Measurements from ENCODE around the gene LGR5. TPM values are rescaled to one million over a fixed set of nuclear protein-coding genes. Genes with fewer than 3 reads are reported as not detected.
A peak's percentile ranks its signal among the peaks of the same experiment; 100 is the strongest.

Gene LGR5
- total RNA-seq, 1 experiment from 2014 or later = not detected

GRCh38 chr12:71439362-71439612, 311 bp upstream of the LGR5 start:
- DNase-seq (ENCODE audit: low read depth) = no peak

GRCh38 chr12:71440345-71440762, 756 bp downstream of the LGR5 start:
- DNase-seq (ENCODE audit: low read depth) = no peak

DNA sequence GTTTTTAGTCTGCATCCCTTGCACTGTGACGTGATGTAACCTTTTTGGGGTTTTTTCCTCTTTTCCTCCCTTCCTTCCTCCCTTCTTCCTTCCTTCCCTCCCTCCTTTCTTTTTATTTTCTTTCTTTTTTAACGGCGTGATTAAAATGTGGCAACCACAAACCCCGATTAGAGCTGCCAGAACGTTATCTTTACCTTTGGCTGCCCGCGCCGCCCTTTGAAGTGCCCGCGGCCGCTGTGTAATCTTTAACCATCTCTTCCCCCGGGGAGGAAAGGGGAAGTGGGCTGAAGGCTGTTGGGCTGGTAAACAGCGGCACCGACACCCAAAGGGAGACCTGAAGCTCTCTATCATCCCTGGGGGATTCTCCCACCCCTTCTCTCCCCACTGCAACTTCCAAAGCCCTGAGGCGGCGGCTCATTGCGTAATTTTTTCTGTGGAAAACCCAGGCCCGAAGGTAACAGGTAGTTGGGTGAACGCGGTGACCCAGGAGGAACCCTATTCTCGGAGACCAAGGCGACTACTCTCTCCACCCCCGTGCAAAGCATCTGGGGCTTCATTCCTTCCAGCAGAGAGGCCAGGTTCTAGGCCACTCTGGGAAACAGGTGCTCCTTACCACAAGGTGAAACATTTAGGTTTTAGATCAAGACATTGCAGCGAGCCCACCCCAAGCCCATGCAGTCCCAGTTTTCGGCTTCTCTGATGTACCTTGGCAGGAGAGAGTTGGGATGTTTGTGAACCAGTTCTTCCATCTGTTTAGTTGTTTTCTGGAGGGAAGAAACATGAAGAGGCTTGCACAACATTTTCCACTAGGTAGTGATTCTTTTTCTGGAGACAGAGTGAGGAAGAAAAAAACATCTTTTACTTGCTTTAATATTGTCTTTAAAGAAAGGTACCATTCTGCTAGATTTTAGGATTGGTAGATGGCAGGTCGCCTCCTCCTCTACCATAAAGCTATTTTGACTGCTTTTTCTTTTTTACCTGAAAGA, 1.5 kb downstream of the LGR5 start:
- no peak for DNase-seq (ENCODE audit: low read depth)

DNA sequence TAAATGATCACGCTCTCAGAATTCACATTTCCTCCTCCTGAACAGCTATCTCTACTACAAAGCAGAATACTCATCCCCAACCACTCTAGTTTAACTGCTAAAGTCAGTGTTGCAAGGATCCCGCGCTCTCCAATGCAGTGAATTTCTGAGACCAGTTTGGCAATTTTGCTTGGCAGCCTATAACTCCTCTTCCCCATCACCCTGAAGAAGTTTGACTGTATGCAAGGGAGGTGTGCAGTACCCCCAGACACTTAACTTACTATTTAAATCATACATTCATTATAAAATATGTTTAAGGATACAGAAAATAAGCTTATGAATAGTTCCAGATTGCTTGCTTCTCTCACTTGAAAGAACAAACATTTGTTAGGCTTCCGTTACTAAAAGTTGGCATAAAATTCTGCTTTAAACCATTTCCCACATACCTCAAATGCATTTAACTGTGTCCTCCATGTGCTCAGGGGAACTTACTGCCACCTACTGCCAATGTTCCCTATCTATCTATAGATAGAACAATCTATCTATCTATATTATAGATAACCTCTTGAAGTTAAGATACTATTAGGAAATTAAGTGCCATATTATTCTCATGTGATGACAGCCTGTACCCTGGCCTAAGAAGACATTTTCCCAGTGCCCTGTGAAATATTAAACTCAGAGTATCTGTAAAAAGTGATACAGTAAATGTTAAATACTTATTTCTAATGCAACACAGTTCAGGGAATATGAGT, 2.4 kb downstream of the LGR5 start:
- DNase-seq (ENCODE audit: low read depth) = no peak

- no peak for DNase-seq (ENCODE audit: low read depth)
These were observed 3.0 kb downstream of the LGR5 start for GRCh38 chr12:71442567-71442931.

GRCh38 chr12:71445071-71445470, 5.5 kb downstream of the LGR5 start:
- DNase-seq (ENCODE audit: low read depth) = no peak

- no peak for DNase-seq (ENCODE audit: low read depth)
These were observed 8.1 kb downstream of the LGR5 start for GRCh38 chr12:71447691-71448132.

DNA sequence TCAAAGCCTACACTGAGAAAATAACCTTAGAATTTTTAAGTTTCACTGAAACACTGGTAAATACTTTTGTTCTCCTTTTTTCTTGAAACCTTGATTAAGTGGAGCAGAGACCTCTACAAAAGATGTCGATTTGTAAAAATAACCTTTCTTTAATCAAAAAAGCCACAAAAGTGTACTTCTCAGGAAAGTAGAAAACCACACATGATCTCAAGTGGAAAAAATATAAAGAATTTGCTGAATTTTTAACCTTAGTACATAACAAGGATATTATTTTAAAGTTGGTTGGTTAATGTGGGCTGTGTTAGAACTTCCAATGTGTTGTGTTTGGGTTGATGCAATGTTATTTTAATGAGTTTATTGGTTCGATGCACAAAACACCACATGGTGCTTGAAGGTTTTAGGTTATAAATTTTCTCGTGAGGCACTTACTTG, 8.6 kb downstream of the LGR5 start:
- DNase-seq (ENCODE audit: low read depth) = no peak

DNA sequence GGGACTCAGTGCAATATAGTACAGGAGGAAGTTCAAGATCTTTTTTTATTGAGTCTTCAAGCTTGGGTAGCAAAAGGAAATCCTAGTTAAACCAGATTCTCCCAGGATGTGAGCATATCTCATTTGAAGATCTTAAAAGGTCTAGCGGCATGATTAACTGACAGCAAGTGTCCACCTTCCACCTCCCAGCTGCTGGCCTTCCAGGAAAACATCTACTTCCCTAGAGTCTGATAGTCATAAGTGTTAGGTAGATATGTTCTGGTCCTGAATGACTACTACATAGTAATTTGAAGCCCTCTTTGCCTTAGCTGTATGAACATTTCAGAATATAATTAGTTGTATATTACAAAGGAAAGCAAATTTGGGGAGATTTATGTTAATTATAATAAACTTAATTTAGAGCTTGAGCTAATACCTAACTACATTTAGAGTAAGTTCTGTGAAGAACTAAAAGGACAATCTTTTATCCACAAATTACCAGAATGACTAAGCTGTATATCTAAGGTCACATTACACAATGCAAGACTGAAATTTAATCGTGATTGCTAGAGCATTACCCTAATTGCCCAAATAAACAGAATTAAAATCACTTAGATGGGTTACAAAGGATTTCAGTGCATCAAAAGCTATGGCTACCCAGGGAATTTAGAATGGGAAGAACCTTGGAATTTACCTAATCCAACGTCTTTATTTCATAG, 9.9 kb downstream of the LGR5 start:
- DNase-seq (ENCODE audit: low read depth) = no peak

- DNase-seq (ENCODE audit: low read depth) = no peak
These were observed 12.4 kb downstream of the LGR5 start for GRCh38 chr12:71452006-71452405.

DNA sequence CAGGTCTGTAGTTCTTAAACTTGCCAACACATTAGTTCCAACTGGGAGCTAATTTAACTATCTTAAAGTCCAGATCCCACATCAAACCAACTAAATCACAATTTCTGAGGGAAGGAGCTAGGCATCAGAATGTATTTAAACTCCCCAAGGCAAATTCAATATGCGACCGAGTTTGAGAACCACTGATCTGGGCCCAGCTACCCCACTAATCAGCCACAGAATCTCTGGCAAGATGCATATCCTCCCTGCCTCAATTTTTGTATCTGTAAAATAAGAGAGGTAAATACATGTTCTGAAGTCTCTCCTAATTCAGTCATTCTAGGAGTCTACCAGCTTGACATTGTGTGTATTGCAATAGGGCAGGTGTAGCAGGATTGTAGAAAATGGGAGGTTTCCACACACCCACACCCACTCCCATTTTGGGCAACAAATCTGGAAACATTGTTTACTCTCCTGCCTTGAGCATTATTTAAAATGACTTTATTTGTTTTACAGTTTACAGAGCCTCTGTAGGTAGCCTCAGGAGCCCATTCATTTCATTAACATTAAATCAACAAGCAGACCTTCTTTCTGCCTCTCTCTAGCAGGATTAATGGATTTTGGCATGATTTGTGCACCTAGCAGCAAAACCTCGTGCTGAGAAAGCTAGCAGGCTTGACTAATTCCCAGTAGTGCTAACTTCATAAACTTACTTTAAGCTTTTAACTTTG, 15.6 kb downstream of the LGR5 start:
- DNase-seq (ENCODE audit: low read depth) = no peak

DNA sequence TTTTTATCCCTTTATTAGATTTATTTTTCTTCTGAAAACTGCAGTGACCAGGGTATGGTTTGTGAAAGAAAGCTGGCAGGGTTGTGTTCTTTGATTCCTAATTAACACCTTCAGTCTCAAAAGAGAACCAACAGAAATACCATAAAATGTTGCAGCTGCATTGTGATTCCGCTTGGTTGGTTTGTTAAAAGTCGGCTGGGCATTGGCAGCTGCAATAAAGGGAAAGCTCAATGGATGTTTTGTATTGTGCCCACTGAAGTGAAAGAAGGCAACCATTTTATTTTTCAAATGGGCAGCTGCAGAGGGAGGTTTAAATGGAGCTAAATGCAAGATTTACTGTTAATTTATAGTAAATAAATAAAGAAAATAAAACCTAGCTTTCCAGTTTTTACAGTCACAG, 16.7 kb downstream of the LGR5 start:
- DNase-seq (ENCODE audit: low read depth) = no peak

DNA sequence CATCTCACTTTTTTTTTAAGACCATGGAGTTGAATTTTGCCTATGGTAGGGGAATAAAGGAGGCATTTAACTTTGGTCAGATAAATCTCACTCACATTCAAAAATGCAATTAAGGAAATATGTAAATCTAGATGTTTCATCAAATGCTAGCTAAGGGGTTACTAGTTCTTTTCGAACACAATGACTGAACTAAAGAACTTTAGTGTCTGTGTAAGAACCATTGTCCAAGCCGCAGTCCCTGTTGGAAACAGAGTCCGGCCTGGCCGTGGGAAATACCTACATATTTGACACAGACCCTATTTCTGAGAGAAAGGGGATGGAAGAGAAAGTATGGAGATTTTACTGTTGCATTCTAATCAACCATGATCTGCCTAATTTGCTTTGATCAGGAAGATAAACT, 17.4 kb downstream of the LGR5 start:
- no peak for DNase-seq (ENCODE audit: low read depth)

- no peak for DNase-seq (ENCODE audit: low read depth)
These were observed 20.7 kb downstream of the LGR5 start for GRCh38 chr12:71460318-71460717.

DNA sequence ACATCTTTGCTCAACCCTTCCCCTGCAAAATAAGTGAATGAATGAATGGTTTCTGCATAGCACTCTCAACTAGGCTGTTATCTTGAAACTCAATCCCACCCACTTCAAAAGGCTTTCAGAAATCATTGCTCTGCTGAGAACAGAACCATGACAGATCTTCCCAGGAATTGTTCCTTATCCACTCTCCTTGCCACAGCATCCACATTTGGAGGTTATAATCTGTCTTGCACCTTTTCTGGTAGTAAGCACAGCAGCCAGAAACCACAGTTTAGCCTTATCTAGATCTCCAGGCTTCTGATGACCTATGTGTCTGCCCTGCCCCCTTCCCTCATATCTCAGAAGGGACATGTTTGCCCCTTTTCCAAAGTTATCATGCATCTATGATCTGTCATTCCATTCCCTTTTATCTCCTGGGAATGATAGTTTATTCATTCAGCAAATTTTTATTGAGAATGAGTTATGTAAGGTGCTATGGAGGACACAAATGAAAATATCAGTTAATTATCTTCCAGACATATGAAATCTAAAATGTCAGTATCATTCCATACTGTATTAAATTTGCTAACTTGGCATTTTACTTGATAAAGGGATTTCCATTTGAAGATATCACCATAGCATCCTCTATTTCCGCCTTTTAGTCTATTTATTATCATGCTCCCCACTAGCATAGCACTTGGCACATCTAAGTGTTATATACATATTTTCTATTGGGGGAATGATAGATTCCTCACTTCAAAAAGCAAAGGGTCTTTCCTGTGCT, 21.4 kb downstream of the LGR5 start:
- DNase-seq (ENCODE audit: low read depth) = no peak

DNA sequence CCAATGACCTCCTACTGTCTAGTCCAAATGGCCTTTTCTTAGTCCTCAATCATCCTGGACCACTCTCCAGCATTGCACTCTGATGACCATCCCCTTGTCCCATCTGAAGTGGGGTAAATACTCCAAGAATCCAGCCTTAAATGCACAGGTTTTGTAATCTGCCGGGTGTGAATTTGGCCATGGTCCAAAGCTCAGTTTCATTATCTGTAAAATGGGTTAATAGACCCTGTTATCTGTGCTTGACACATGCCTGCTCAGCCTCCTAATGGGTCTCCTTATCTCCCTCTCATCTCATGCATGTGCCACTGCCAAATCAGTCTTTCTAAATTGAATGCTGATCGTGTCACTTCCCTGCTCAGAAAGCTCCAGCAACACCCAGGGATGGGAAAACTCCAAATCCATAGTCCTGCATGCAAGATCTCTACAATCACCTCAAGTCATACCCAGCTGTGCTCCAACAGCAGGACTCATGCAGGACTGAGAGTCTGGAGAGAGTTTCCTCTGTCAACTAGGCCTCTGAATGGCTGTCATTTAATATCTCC, 22.3 kb downstream of the LGR5 start:
- DNase-seq (ENCODE audit: low read depth) = no peak

DNA sequence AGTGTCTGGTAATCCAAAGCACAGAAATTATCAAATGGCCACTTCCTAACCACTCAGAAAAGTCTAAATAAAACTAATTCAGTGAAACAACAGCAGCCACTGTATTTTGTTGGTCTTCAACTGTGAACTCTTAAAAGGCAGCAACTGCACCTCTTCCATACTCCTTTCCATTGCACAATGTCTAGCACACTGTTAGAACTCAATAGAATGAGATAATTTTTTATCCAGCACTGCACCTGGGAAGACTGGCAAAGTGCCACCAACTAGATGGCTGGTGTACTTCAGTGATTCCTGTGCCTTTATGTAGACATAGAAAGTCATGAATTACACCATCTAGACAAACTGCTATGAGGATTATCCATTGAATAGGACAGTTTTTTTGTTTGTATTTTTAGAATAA, 26.2 kb downstream of the LGR5 start:
- DNase-seq (ENCODE audit: low read depth) = no peak

DNA sequence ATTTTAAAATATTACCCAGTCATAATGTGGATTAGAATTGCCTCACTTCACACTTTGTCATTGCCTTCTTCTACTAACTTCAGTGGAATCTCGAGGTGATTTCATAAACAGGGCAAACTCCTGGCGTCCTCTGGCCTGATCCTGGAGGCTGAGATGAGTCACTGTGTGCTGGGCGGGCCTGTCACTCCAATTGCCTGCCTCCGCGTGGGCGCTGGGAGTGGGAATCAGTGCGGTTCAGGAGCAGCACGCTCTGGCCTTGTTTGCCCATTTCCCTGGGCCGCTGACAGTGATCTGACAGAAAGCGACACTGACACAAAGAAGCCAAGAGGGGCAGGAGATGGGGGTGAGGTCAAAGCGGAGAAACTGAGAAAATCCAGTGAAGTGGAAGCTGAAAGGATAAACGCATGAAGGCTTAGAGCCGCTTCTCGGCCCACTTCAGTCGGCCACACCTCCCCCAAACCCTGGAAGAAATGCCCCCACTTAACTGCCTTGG, 29.7 kb downstream of the LGR5 start:
- DNase-seq (ENCODE audit: low read depth) = peak; percentile 93

- DNase-seq (ENCODE audit: low read depth) = no peak
These were observed 32.9 kb downstream of the LGR5 start for GRCh38 chr12:71472441-71472911.

- no peak for DNase-seq (ENCODE audit: low read depth)
These were observed 35.2 kb downstream of the LGR5 start for GRCh38 chr12:71474791-71475190.

DNA sequence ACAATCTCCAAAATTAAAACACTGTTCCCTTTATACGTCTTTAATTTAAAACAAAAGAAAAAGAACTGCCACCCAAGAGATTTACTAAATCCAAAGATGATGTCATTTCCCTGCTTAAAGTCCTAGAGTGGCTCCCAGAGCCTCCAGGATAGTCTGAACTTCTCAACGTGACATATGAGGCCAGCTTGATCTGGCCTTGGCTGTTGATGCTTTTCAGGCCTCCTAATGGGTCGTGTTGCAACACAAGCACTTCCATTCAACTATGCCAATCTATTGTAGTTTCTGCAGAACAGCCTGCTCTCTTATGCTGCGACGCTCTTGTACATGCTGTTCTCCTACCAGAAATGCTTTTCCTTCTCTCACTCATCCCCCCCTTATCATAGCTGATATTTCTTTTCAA, 35.7 kb downstream of the LGR5 start:
- DNase-seq (ENCODE audit: low read depth) = no peak

All from Daoy (cell line).